ENCODE data around the gene RBM33.

RBM33 gene

DNA sequence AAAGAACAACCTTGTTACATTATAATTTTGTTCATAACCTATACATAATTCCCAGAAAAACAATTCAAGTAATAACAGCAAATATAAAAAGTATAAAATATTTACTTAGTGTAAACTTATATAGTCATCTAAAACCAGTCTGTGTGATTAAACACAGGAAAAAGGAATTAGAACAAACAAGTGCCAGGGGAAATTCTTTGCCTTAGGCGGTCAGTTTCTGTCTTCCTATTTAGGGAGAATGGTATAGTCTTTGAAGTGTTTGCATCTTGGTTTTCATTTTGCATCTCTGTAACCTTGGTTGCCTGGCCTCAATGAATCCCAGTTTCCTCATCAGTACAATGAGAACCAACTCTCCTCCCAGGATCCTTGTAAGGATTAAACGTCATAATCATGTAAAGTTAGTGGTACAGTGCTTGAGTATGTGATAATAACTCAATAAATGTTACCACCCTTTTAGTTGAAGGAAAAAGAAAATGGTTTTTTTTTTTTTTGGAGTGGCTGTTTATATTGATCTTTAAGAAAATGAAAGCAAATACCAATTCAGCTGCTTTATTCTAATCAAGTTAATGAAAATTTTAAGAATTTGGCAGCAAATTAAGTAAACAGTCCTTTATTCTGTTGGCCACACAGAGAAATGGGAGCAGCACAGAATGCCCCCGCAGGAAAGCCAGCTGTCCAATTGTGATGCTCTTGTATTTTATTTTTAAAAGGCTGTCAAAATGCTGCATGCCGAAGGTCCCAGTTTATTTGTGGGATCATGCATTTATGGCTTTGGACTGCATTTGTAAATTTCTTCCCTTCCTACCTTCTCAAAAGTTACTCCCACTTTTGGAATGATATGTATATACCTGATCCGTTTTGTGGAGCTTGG is 106.0 kb downstream of the RBM33 start:
- DNase-seq = no peak

DNA sequence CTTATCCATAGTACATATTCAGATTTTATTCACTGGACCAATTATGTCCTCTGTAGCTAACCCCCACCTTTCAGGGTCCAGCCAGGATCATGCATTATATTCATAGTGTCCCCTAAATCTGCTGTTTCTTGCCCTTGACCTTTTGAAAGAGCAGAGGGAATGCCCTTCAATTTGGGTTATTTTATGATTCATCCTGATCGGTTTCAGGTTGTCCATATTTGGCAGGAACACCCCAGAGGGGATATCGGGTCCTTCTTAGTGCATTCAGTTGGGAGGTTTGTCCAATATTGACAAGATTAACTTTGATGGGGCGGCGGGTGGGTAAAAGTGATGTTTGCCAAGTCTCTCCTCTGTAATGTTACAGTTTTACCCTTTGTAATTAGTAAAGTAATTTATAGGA is 106.9 kb downstream of the RBM33 start:
- DNase-seq = no peak

- no peak for DNase-seq
Measured at GRCh38 chr7:155752756-155753445, 108.4 kb downstream of the RBM33 start.

DNA sequence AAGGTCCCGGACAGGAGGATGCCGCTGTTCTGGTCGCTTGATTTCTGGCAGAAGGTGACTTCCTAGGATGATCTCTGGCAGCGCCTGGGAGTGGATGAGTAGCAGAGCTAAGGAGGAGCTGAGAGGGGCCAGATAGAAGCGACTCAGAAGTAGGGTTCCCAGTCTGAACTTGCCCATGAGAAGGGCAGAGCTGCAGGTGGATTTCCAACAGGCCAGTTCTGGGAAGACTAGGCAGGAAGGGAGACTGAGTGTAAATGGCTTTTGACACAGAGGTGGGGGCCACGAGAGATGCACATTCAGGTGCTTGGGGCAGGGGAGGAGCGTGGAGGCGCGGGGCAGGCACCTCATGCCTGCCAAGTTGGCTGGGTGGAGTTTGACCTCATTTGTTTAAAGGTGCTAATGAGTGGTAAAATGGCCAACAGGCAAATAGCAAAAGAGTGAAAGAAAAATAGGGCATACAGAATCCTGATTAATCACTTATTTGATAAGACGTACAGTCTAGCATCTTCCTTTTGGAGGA is 109.0 kb downstream of the RBM33 start:
- DNase-seq = no peak

- no peak for DNase-seq
Measured at GRCh38 chr7:155754165-155754564, 109.7 kb downstream of the RBM33 start.

GRCh38 chr7:155755026-155755425 is 110.6 kb downstream of the RBM33 start:
- DNase-seq = no peak

DNA sequence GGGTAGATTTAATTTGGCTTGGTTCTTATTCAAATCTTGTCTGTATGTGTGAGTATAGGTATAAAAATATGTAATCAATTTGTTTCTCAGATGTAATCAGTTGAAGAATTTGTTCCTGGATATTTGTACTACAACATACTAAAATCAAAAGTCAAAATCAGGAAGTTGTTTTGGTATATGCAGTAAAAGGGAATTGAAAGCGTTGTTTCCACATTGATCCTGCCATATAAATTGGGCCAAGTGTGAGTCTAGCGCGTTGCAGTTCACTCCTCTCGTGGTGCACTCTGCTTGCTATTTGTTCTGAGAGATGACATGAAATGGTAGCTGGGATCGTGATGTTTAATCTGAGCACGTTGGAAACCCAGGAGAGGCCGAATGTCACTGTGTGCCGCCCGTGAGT is 111.9 kb downstream of the RBM33 start:
- no peak for DNase-seq

DNA sequence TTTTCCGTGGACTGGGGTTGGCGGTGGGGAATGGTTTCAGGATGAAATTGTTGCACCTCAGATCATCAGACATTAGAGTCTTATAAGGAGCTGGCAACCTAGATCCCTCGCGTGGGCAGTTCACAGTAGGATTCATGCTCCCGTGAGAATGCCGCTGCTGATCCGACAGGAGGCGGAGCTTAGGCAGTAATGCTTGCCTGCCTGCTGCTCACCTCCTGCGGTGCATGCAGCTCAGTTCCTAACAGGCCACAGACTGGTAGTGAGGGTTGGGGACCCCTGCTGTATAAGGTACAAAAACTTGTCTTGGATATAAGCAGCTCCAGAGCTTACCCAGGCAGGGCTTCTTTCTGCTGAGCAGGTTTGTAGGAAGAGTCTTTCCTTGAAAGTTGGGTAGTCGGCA is 113.9 kb downstream of the RBM33 start:
- no peak for DNase-seq

DNA sequence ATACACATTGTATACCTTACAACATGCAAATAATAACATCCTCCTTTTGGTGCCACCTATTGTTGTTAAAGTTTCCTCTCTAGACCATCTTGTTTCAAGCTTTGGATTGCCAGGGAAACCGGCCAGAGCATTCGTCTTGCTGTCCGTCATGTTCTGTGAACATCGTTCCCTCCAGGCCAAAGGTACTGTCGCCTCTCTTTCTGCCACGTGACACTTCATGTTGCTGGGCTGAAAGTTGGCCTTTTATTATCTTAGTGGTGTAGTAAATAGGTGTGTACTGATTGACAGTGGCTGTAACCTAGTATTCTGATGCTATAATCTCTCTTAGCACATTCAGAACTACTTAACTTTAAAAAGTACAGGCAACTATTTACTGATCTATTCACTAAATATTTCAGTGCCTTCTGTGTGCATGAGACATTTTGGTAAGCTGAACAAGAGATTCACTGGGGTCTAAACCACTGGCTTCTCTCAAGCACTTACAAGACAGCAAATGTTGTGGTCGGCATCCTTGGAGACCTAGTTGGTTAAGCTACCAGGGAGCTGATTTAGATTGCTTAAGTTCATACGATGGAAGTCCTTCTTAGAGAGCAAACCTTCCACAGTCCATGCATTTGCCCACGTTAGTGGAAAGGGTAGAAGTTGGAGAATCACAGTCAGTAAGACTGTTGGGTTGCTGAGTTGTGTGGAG is 115.4 kb downstream of the RBM33 start:
- DNase-seq = no peak

DNA sequence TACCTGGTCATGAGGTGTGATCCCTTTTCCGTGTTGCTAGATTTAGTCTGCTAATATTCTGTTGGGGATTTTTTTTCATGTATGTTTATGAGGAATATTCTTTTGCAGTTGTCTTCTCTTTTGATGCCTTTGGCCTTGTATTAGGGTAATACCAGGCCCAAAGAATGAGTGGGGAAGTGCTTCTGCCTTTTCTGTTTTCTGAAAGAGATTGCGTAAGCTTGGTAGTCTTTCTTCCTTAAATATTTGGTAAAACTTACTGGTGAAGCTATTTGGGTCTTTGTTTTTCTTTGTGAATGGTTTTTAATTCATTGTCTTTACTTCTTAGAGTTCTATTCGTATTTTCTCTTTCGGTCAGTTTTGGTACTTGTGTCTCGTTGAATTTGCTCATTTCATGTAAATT is 116.7 kb downstream of the RBM33 start:
- no peak for DNase-seq

GRCh38 chr7:155762036-155762435 is 117.6 kb downstream of the RBM33 start:
- no peak for DNase-seq

DNA sequence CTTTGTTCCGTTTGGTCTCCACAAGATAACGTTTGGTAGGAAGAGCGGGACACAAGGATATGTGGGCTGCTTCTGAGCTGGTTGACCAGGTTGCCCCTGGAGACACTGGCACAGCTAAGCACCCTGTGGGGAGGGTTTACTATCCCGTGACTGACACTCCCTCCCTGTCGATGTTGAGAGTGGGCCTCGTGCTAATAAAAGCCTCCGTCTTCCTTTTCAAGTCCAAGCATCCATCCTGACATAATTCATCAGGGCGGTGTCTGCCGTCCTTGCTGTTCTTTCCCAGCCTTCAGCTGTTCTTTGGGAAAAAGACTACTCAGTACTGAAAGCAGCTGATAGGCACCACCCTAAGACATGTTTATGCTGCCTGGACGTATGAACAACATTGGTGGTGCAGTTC is 118.2 kb downstream of the RBM33 start:
- no peak for DNase-seq

DNA sequence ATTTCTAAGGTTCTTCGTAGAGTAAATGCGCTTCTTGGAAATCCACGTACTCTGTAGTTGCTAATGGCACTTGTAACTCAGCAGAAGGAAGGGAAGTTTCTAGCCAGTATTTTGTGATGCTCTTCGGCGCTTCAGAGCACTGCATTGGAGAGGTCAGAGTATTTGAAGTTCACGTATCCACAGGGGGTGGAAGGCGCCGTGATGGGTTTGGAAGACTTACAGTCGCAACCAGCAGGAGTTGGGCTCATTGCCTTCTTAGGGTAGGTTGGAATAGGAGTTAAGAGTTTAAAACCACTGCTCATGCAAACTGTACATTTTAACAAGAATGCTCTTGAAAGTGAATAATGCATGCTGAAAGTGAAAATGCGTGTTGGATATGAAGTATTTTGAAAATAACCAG is 118.7 kb downstream of the RBM33 start:
- DNase-seq = no peak

DNA sequence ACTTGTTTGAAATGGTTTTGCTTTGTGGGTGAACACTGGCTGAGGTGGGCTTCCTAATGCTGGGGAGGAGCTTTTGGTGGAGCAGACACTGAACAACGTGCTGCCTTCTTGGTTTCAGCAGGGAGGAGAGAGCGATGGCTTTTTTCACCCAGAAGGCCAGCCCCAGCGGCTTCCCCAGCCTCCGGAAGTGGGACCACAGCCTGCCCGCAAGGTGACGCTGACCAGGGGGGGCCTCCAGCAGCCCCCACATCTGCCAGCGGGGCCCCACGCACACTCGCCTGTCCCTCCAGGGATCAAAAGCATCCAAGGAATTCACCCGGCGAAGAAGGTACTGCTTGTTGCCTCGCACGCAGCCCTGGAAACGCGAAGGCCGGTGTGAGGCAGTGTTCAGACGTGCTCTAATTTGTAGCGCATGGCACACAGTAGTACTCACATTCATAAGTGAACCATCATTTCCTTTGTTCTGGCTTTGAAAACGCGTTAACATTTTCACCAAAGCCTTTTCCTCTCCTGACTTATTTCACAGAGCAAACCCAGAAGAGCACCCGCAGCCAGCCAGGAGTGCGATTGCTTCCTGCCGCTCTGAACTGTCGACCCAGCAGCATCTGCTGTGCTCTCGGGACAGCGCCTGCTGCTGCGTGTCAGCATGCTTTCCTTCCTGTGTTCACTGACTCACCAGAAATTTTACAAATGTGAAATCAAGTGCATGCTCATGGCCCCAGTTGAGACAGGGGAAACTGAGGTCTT is 119.4 kb downstream of the RBM33 start:
- DNase-seq = no peak

DNA sequence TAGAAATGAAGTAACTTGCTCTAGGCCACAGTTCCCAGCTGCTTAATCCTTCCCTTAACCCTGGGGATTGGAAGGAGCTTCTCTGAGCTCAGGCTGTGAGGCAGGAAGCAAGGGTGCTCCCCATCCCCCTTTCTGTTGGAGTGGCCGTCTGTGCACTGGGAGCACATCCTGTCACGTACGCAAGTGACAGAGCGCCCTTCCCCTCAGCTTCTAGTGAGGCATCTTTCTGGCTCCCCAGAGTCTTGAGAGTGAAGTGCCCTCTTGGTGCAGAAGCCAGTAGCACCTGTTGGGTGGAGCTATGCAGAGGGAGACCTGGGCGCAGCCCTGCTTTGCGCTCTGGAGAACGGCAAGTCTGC is 120.0 kb downstream of the RBM33 start:
- DNase-seq = no peak

DNA sequence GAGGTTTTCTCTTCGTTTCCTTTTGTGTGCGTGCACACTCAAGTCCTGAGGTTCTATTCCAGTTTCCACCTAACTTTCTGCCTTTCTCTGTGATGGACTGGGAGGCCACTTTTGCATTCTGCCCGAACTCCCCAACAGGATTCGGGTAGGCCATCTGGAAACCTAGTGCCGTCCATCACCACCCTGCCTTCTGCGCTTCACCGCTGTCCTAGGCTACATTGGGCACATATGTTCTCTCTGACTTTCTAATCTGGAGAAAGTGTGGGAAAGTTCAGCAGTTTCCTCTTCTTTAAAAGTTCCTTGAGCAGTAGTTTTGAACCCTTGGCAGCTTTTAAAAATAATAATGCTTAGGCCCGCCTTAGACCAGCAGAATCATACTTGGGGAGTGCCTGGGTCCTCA is 121.0 kb downstream of the RBM33 start:
- DNase-seq = no peak

DNA sequence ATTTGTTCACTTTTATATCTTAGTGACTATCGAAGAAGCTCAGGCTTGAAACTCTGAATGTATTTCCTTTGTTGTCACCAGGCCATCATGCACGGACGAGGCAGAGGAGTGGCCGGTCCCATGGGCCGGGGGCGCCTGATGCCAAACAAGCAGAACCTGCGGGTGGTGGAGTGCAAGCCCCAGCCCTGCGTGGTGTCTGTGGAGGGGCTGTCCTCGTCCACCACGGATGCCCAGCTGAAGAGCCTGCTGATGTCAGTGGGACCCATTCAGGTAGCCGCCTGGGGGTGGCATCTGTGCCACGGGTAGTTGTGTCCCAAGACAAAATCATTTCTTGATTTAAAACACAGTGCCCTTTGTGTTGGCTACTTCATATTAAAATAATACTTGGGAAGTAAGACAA is 121.9 kb downstream of the RBM33 start:
- DNase-seq = no peak

GRCh38 chr7:155766966-155767916 is 122.8 kb downstream of the RBM33 start:
- no peak for DNase-seq

- DNase-seq = no peak
Measured at GRCh38 chr7:155769701-155770100, 125.2 kb downstream of the RBM33 start.

DNA sequence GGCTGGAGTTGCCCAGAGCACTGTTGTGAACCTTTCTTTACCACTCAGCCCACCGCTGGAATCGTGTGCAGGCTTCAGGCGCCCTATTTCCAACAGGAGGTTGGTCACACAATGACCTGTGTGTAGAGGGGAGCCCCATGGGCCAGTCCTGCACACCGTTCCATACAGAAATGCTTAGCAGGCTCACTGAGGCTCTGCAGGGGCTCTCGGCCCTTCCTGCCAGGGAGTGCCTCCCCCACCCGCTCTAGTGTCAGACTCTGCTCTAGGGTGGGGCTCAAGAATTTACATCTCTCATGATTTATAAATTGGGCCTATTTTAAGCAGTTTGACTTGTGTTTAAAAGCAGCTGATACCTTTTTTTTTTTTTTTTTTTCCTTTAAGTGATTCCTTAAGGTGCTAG is 125.8 kb downstream of the RBM33 start:
- no peak for DNase-seq

- DNase-seq = no peak
Measured at GRCh38 chr7:155773531-155773930, 129.1 kb downstream of the RBM33 start.

- no peak for DNase-seq
Measured at GRCh38 chr7:155774947-155775346, 130.5 kb downstream of the RBM33 start.
